GM19239 (cell line): ENCODE results near the gene SKOR1.

Source experiments
- DNase-seq: peaks from one replicate; pipeline ENCODE4 v3.0.0; 2011; ENCODE audit warnings: low spot score; ENCODE audit not compliant: insufficient read length
- FAIRE-seq: peaks from 2 replicates; lab custom pipeline; 2011; peaks lifted over from hg19 to GRCh38; lab: Jason Lieb, UNC

The SKOR1 gene

GRCh38 chr15:67843571-67844387, 18.5 kb downstream of the SKOR1 start:
- FAIRE-seq (no peak), DNase-seq (no peak)

- DNase-seq (no peak), FAIRE-seq (no peak)
These were observed 20.7 kb downstream of the SKOR1 start for GRCh38 chr15:67845974-67846373.

GRCh38 chr15:67849538-67849937, 24.2 kb downstream of the SKOR1 start:
- no peak for FAIRE-seq
- no peak for DNase-seq

- no peak for FAIRE-seq
These were observed 25.0 kb downstream of the SKOR1 start for GRCh38 chr15:67850336-67850735.

GRCh38 chr15:67850994-67851571, 25.8 kb downstream of the SKOR1 start:
- FAIRE-seq (no peak), DNase-seq (no peak)

More at GRCh38 chr15:67850336-67850735, 25.0 kb downstream of the SKOR1 start:
- DNase-seq = no peak

- DNase-seq (no peak), FAIRE-seq (no peak)
These were observed 27.1 kb downstream of the SKOR1 start for GRCh38 chr15:67852418-67852817.

- DNase-seq (no peak), FAIRE-seq (no peak)
These were observed 28.1 kb downstream of the SKOR1 start for GRCh38 chr15:67853454-67853853.

- FAIRE-seq (no peak), DNase-seq (no peak)
These were observed 29.0 kb downstream of the SKOR1 start for GRCh38 chr15:67854358-67854757.

GRCh38 chr15:67855842-67856241, 30.5 kb downstream of the SKOR1 start:
- DNase-seq (no peak), FAIRE-seq (no peak)

- FAIRE-seq (no peak), DNase-seq (no peak)
These were observed 31.9 kb downstream of the SKOR1 start for GRCh38 chr15:67857220-67857619.

GRCh38 chr15:67859331-67859946, 34.1 kb downstream of the SKOR1 start:
- DNase-seq (no peak), FAIRE-seq (no peak)

- FAIRE-seq (no peak), DNase-seq (no peak)
These were observed 36.7 kb downstream of the SKOR1 start for GRCh38 chr15:67861983-67862382.

- FAIRE-seq = peak; percentile 68
These were observed 37.6 kb downstream of the SKOR1 start for GRCh38 chr15:67862750-67863441.

GRCh38 chr15:67863442-67863987, 38.2 kb downstream of the SKOR1 start:
- FAIRE-seq (peak; percentile 76), DNase-seq (peak; percentile 67)

More at GRCh38 chr15:67862750-67863441, 37.6 kb downstream of the SKOR1 start:
- DNase-seq = no peak

- DNase-seq (no peak), FAIRE-seq (no peak)
These were observed 40.0 kb downstream of the SKOR1 start for GRCh38 chr15:67865331-67865730.

- no peak for DNase-seq
These were observed 40.5 kb downstream of the SKOR1 start for GRCh38 chr15:67865766-67866165.

GRCh38 chr15:67869701-67870100, 44.4 kb downstream of the SKOR1 start:
- FAIRE-seq (no peak), DNase-seq (no peak)

More at GRCh38 chr15:67865766-67866165, 40.5 kb downstream of the SKOR1 start:
- FAIRE-seq = no peak

- no peak for FAIRE-seq
These were observed 45.6 kb downstream of the SKOR1 start for GRCh38 chr15:67870868-67871408.

GRCh38 chr15:67873777-67874176, 48.5 kb downstream of the SKOR1 start:
- FAIRE-seq (no peak), DNase-seq (no peak)

More at GRCh38 chr15:67870868-67871408, 45.6 kb downstream of the SKOR1 start:
- DNase-seq = no peak

GRCh38 chr15:67878712-67879206, 53.5 kb downstream of the SKOR1 start:
- DNase-seq = no peak
- no peak for FAIRE-seq
